SK-MEL-5 (cell line): ENCODE data around the gene AGPAT3. TPM values are rescaled to one million over a fixed set of nuclear protein-coding genes. Genes with fewer than 3 reads are reported as not detected.
"Not testable (repeated sequence)": the region's sequence is repeated elsewhere in the genome, so short reads cannot be mapped to it uniquely, and the experiment has no call there.

Source experiments
- DNase-seq: peaks from one replicate; pipeline ENCODE4 v3.0.0-alpha.2; 2016; ENCODE audit warnings: low read depth, low spot score
- in situ Hi-C: cut with HindIII; loops from 2 replicates; pipeline ENCODE4 v1.10.0; 2016; ENCODE audit warnings: low sequenced_read_pairs, high pct_unique_total_duplicates, low pct_unique_long_range_greater_than_20kb
- polyA plus RNA-seq, 2 experiments: library from polyadenylated mRNA; depleted of rRNA; stranded (reverse); fragments of >200 nt; gene quantifications; 2 replicates each; pipeline ENCODE4 v1.2.3, GENCODE V29; 2015
- total RNA-seq: library from RNA; depleted of rRNA; stranded (reverse); fragments of >200 nt; shearing (Covaris generic); gene quantifications from 2 replicates; pipeline ENCODE4 v1.2.3, GENCODE V29; 2014; rRNA removed

Gene AGPAT3
- 22.0 and 22.5 TPM in 2 replicates for total RNA-seq
- 40.3 and 43.4 TPM in 2 replicates for polyA plus RNA-seq (2015; cell fraction: cytosol; rRNA removed)
- 15.3 and 30.6 TPM in 2 replicates for polyA plus RNA-seq (2015; cell fraction: nucleus; rRNA removed)

GRCh38 chr21:43864962-43865539 lies at the start of gene AGPAT3:
AGPAT3 (plus strand) TSS chr21:43865223; CDS start chr21:43959682, 94,459 bp downstream.
- in situ Hi-C loops: no loop called here
- no peak for DNase-seq

- in situ Hi-C loops: no loop called here
- no peak for DNase-seq
These were observed 49.0 kb upstream of the AGPAT3 start for GRCh38 chr21:43815991-43816390.

GRCh38 chr21:43816611-43817071 lies 48.4 kb upstream of the AGPAT3 start:
- in situ Hi-C loops: no loop called here
- no peak for DNase-seq

- DNase-seq: no peak
- in situ Hi-C loops: no loop called here
These were observed 47.6 kb upstream of the AGPAT3 start for GRCh38 chr21:43817157-43818086.

GRCh38 chr21:43818685-43819084 lies 46.3 kb upstream of the AGPAT3 start:
- in situ Hi-C loops: no loop called here
- DNase-seq: no peak

- no peak for DNase-seq
- in situ Hi-C loops: no loop called here
These were observed 45.3 kb upstream of the AGPAT3 start for GRCh38 chr21:43819511-43820405.

- no peak for DNase-seq
- in situ Hi-C loops: no loop called here
These were observed 44.6 kb upstream of the AGPAT3 start for GRCh38 chr21:43820466-43820865.

GRCh38 chr21:43822166-43822565 lies 42.9 kb upstream of the AGPAT3 start:
- in situ Hi-C loops, DNase-seq: not testable (repeated sequence)

- DNase-seq, in situ Hi-C loops: not testable (repeated sequence)
These were observed 42.3 kb upstream of the AGPAT3 start for GRCh38 chr21:43822741-43823140.

- no peak for DNase-seq
- in situ Hi-C loops: no loop called here
These were observed 40.4 kb upstream of the AGPAT3 start for GRCh38 chr21:43824333-43825241.

GRCh38 chr21:43825242-43825935 lies 39.6 kb upstream of the AGPAT3 start:
- DNase-seq: no peak
- in situ Hi-C loops: no loop called here

- in situ Hi-C loops: no loop called here
These were observed 38.9 kb upstream of the AGPAT3 start for GRCh38 chr21:43825936-43826622.

GRCh38 chr21:43826623-43826974 lies 38.4 kb upstream of the AGPAT3 start:
- in situ Hi-C loops: no loop called here

More at GRCh38 chr21:43825936-43826622, 38.9 kb upstream of the AGPAT3 start:
- DNase-seq: no peak

GRCh38 chr21:43827015-43827611 lies 37.9 kb upstream of the AGPAT3 start:
- DNase-seq: no peak
- in situ Hi-C loops: no loop called here

More at GRCh38 chr21:43826623-43826974, 38.4 kb upstream of the AGPAT3 start:
- DNase-seq: no peak

GRCh38 chr21:43829161-43829560 lies 35.9 kb upstream of the AGPAT3 start:
- DNase-seq: no peak
- in situ Hi-C loops: no loop called here
